ENCODE data around the gene VWA8.

VWA8 gene

DNA sequence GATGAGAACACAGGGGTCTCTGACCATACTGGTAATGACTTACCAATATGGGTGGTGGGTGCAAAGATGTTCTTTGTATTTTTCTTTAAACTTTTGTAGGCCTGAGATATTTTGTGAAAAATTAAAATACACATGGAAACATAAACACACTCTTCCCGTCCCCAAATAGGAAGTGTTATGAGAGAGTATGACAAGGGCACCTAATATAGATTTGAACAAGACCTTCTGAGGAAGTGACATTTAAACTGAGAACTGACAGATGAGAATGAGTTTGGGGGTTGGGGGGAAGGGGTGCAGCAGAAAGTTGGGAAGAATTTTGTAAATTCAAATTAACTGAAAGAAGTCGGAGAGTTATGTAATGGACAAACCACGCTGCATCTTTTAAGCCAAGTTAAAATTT, 279.3 kb downstream of the VWA8 start:
- no peak for DNase-seq (ENCODE audit: extremely low spot score)
- TF ChIP-seq, protein P1, sequence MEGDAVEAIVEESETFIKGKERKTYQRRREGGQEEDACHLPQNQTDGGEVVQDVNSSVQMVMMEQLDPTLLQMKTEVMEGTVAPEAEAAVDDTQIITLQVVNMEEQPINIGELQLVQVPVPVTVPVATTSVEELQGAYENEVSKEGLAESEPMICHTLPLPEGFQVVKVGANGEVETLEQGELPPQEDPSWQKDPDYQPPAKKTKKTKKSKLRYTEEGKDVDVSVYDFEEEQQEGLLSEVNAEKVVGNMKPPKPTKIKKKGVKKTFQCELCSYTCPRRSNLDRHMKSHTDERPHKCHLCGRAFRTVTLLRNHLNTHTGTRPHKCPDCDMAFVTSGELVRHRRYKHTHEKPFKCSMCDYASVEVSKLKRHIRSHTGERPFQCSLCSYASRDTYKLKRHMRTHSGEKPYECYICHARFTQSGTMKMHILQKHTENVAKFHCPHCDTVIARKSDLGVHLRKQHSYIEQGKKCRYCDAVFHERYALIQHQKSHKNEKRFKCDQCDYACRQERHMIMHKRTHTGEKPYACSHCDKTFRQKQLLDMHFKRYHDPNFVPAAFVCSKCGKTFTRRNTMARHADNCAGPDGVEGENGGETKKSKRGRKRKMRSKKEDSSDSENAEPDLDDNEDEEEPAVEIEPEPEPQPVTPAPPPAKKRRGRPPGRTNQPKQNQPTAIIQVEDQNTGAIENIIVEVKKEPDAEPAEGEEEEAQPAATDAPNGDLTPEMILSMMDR (IDR thresholded peaks at IDR 0.05; ENCODE audit: control extremely low read depth, extremely low read depth, low read depth, missing control alignments), result no peak
- POLR2A ChIA-PET, result no interaction called here
- CTCF ChIA-PET, result interaction anchor here (1.0 kb wide), 1 partner anchor 13 kb away, joined by 4 read pairs; no protein-coding TSS in a partner anchor

DNA sequence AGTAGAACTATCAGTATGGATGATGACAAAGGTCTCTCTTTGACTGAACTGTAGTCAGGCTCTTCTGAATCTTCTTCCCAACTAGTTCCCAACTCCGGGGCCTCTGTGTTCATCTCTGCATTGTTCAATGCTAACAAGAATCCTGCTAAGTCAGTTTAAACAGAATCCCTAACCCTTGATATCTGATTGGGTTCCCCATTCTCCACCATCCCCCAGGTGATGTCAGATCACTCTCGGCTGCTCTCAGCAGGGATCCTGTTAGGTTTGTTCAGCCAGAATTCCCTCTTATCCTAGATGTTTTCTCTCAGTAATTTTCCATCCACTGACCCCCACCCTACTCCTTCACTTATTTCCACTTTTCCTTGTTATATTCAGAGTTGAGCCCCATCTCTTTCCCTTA, 280.0 kb downstream of the VWA8 start:
- POLR2A ChIA-PET, result no interaction called here
- CTCF ChIA-PET, result no interaction called here
- TF ChIP-seq, protein P1 (IDR thresholded peaks at IDR 0.05; ENCODE audit: control extremely low read depth, extremely low read depth, low read depth, missing control alignments), result no peak
- no peak for DNase-seq (ENCODE audit: extremely low spot score)

DNA sequence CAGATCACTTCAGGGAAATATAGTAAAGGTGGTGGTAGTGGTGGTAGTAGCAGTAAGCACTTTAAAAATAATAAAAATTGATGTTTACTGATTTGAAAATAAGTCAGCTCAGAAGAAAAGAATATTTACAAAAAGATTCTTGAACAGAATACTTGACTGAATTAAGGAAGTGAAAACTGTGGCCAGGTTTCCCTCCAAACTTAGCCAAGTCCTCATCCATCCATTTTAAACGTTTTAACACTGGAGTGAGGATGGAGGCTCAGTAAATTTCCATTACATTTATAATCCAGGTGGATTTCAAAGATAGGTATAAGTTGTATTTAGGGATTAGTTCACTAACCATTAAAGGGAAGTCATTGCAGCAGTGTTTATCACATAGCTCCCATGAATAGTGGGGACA, 282.1 kb downstream of the VWA8 start:
- POLR2A ChIA-PET, result no interaction called here
- no peak for DNase-seq (ENCODE audit: extremely low spot score)
- TF ChIP-seq, protein P1 (IDR thresholded peaks at IDR 0.05; ENCODE audit: control extremely low read depth, extremely low read depth, low read depth, missing control alignments), result no peak
- CTCF ChIA-PET, result interaction anchor here (1.0 to 5.7 kb wide), 7 partner anchors 9 to 432 kb away, joined by 3 to 84 read pairs (median 5); no protein-coding TSS in a partner anchor

DNA sequence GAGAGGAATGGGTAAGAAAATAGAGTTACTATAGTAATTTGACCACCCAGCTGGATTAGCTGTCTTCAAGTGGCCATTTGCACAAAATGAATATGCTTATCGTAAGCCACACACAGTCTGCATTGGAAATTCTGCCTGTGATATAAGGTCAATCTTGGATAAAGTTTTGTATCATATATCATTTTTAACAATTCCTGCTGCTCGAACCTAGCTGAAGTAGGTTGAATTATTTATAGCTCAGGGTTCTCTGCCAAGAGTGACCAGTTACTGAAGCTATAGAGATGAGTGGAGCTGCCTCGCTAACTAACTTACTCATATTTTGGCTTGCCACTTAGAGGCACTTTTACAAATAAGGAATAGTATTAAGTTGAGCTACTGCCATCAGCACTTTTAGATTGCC, 282.7 kb downstream of the VWA8 start:
- ChIA-PET POLR2A (no interaction called here), CTCF (interaction anchor here (1.1 to 5.7 kb wide), 4 partner anchors 12 to 433 kb away, joined by 4 to 84 read pairs (median 7); no protein-coding TSS in a partner anchor)
- TF ChIP-seq, protein P1 (IDR thresholded peaks at IDR 0.05; ENCODE audit: control extremely low read depth, extremely low read depth, low read depth, missing control alignments), result no peak
- DNase-seq (ENCODE audit: extremely low spot score), result no peak

DNA sequence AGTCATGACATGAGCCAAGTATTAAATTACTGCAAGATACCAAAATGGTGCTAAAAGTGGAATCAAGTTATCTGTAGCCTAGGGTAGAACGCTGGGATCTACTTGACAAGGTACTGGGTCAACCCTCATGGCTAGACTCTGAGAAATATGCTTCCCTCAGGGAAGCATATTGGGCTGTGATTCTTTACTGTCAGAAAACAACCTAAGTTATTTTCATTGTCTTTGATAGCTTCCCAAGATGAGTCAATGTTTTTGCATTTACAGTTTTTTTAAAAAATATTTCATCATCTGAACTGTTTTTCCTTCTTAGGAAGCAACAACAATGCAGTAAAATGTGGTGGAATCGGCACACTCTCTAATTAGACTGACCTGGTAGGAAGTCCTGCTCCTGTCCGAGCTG, 285.6 kb downstream of the VWA8 start:
- CTCF ChIA-PET, result interaction anchor here (1.0 to 5.7 kb wide), 7 partner anchors 9 to 462 kb away, joined by 3 to 84 read pairs (median 3); no protein-coding TSS in a partner anchor
- TF ChIP-seq, protein P1 (IDR thresholded peaks at IDR 0.05; ENCODE audit: control extremely low read depth, extremely low read depth, low read depth, missing control alignments), result no peak
- DNase-seq (ENCODE audit: extremely low spot score), result no peak
- POLR2A ChIA-PET, result no interaction called here

DNA sequence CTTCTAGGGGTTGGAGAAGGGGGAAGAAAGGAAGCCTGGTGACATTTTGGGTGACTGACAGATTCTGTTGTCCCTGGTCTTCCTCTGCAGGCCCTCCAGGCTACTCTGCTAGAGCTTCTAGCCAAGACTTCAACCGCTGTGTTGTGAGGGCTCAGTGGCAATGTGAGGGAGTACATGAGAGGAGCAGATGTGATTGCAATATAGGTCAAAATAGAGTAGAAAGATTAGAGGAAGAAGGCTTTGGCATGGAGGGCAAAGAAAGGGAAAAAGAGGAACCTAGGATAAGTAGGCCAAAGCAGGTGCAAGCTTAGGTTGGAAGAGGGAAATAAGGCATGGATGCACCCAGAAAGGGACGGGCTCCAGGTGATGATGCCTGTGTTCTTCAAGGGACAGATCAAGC, 286.7 kb downstream of the VWA8 start:
- TF ChIP-seq, protein P1 (IDR thresholded peaks at IDR 0.05; ENCODE audit: control extremely low read depth, extremely low read depth, low read depth, missing control alignments), result no peak
- ChIA-PET POLR2A (no interaction called here), CTCF (interaction anchor here (1.2 to 5.7 kb wide), 4 partner anchors 8 to 448 kb away, joined by 3 to 84 read pairs (median 10); no protein-coding TSS in a partner anchor)
- DNase-seq (ENCODE audit: extremely low spot score), result no peak
